Lower leg skin (tissue), 4 donors: ENCODE measurements around the gene BIRC2. TPM values are rescaled to one million over a fixed set of nuclear protein-coding genes. Genes with fewer than 3 reads are reported as not detected.
"Not testable (repeated sequence)": the region's sequence is repeated elsewhere in the genome, so short reads cannot be mapped to it uniquely, and the experiment has no call there.

Source experiments
- DNase-seq, 2 donors: peaks; one replicate each; pipeline ENCODE4 v3.0.0-alpha.2; 2019; ENCODE audit warnings: low spot score in 2 of 2
- H3K4me3 ChIP-seq: fragments of 200-600 bp; sonication (generic); 2 replicates; pipeline ENCODE4 v1.5.1; 2017; ENCODE audit warnings: mild to moderate bottlenecking, low read depth; ENCODE audit not compliant: poor library complexity, severe bottlenecking
- POLR2A ChIP-seq, 2 donors: fragments of 450-650 bp; IDR thresholded peaks; one replicate each; pipeline ENCODE4 v1.6.1; 2016 to 2017; ENCODE audit warnings: antibody characterized with exemption in 2 of 2, mild to moderate bottlenecking in 1 of 2, moderate library complexity in 1 of 2
- WGBS, 2 donors: methylation state at CpG; one replicate each; pipeline ENCODE4 v1.1.5; 2018; 5-methylcytosine and 5-hydroxymethylcytosine counted together
- intact Hi-C: fragments of 100-400 bp; cut with DNase I; formaldehyde crosslinking; loops from one replicate; pipeline ENCODE4 v1.15.0; 2023; ENCODE audit warnings: low total_unique reads
- total RNA-seq, 4 donors: library from RNA; depleted of rRNA; stranded (reverse); fragments of >200 nt; gene quantifications; one replicate each; pipeline ENCODE4 v1.1.0, GENCODE V29; 2016
- TF ChIP-seq, protein P1 (sequence below), 3 donors: fragments of 450-650 bp; IDR thresholded peaks; one replicate each; pipeline ENCODE4 v1.5.1; 2016; ENCODE audit warnings: antibody characterized with exemption in 3 of 3, mild to moderate bottlenecking in 3 of 3, moderate library complexity in 2 of 3

Gene BIRC2
- total RNA-seq, 4 donors from 2014 or later: 39.3 to 49.3 (median 42.5) TPM

DNA sequence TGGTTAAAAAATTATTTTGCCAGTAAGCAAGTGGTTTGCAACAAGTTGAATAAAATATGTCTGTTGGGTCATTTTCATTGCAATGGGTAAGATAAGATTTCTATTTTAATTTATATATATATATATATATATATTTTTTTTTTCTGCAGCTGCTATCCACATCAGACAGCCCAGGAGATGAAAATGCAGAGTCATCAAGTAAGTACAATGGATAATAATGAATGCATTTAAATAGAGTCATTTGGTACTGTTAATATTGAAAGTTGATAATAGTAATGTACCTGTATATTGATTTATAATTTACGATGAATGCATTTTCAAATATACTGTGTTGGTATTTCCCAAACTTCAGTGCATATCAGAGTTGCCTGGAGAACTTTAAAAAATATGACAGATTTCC, 18.3 kb upstream of the BIRC2 start:
- intact Hi-C loops: no loop called here
- no peak for DNase-seq
- 95% methylated on average over 1 of the region's 1 CpG for WGBS, 2 donors
- TF ChIP-seq POLR2A (IDR thresholded peaks at IDR 0.05): no peak
- TF ChIP-seq, protein P1, sequence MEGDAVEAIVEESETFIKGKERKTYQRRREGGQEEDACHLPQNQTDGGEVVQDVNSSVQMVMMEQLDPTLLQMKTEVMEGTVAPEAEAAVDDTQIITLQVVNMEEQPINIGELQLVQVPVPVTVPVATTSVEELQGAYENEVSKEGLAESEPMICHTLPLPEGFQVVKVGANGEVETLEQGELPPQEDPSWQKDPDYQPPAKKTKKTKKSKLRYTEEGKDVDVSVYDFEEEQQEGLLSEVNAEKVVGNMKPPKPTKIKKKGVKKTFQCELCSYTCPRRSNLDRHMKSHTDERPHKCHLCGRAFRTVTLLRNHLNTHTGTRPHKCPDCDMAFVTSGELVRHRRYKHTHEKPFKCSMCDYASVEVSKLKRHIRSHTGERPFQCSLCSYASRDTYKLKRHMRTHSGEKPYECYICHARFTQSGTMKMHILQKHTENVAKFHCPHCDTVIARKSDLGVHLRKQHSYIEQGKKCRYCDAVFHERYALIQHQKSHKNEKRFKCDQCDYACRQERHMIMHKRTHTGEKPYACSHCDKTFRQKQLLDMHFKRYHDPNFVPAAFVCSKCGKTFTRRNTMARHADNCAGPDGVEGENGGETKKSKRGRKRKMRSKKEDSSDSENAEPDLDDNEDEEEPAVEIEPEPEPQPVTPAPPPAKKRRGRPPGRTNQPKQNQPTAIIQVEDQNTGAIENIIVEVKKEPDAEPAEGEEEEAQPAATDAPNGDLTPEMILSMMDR (IDR thresholded peaks at IDR 0.05): no peak
- H3K4me3 ChIP-seq: no peak overlapping the region

DNA sequence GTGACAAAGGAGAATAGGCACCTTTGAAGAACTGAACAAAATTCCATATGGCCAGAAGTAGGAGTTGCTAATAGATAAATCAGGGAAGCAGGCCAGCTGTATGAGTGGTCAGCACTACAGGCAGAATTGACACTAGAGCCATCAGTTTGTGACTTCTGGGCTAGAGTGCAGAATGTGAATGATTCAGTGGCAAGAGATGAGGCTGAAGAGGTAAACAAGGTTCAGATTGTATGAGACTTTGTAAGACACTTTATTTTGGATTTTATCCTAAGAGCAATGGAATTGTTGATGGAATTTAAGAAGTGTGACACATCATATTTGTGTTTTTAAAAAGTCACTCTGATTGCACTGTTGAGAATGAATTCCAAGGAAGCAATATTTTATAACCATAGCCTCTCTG, 16.8 kb upstream of the BIRC2 start:
- no peak for DNase-seq
- intact Hi-C loops: no loop called here
- no peak for TF ChIP-seq POLR2A (IDR thresholded peaks at IDR 0.05)
- TF ChIP-seq, protein P1 (IDR thresholded peaks at IDR 0.05): no peak
- H3K4me3 ChIP-seq: no peak overlapping the region

DNA sequence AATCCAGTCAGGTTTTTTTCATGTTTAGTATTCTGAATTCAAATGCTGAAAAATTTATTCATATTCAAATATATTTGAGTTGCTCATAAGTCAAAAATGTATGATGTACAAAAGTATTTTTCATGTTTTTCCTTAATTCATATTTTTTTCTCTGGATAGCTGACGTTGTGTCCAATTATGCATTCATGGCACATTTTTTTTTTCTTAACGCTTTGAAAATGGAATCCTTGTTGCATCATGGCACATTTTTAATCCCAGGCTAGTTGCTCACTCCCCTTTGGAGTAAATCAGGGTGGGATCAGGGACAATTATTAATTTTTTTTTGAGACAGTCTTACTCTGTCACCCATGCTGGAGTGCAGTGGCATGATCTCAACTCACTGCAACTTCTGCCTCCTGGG, 15.7 kb upstream of the BIRC2 start:
- TF ChIP-seq, protein P1 (IDR thresholded peaks at IDR 0.05): no peak
- TF ChIP-seq POLR2A (IDR thresholded peaks at IDR 0.05): no peak
- DNase-seq: no peak
- intact Hi-C loops: no loop called here
- 83 to 84% methylated on average over 2 of the region's 2 CpGs for WGBS, 2 donors
- H3K4me3 ChIP-seq: no peak overlapping the region

DNA sequence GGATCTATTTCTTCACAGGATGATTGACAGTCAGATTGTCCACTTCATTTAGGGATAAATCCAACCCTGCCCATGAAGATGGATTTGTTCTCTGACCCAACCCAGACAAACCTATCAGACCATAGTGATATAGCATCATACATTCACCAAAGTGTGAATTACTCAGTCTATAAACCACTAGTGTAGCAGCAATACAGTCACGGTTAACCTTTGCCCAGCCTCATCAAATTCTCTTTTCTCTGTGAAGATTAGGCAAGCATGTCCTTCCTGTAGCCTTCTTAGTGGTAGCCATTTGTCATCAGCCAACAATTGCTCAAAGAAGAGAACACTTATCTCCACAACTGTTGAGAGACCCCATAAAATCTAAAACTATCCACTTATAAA, 14.4 kb upstream of the BIRC2 start:
- DNase-seq: no peak
- H3K4me3 ChIP-seq: no peak overlapping the region
- intact Hi-C loops: no loop called here
- 68 to 84% methylated on average over 1 of the region's 1 CpG for WGBS, 2 donors
- no peak for TF ChIP-seq POLR2A (IDR thresholded peaks at IDR 0.05)
- TF ChIP-seq, protein P1 (IDR thresholded peaks at IDR 0.05): no peak

DNA sequence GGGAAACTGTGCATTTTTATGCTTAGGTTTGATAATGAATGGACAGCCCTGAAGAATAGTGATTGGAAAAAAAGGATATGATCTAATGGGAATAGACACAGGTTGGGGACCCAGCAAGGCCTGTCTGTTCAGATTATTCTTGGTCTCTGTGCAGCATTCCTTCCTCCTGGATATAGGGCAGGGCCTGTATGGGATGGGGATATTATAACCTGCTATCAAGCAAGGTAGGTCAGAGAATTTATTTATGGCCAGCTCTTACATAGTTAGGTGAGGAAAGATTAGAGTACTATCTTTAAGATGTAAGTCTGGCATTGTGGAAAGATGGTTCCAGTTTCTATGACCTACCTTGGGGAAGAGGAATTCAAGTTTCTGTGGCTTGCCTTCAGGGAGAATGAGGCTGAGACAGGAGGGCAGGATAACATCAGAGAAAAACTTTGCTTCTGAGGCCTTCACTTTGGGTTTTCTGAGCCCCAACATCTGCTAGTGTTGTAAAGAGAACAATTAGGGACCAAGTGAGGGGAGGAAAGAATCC, 8.5 kb upstream of the BIRC2 start:
- no peak overlapping the region for H3K4me3 ChIP-seq
- no peak for DNase-seq
- TF ChIP-seq, protein P1 (IDR thresholded peaks at IDR 0.05): no peak
- TF ChIP-seq POLR2A (IDR thresholded peaks at IDR 0.05): no peak
- intact Hi-C loops: no loop called here

DNA sequence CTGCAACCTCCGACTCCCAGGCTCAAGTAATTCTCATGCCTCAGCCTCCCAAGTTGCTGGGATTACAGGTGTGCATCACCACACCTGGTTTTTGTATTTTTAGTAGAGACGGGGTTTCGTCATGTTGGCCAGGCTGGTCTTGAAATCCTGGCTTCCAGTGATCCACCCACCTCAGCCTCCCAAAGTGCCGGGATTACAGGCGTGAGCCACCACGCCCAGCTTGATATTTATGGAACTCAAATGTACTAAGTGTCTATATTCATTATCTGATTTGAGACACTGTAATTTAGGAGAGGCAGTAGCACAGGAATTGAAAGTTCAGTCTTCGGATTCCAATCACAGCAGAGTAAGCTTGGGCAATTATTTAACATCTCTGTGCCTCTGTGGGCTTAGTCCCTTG, 5.7 kb upstream of the BIRC2 start:
- not testable (repeated sequence) for H3K4me3 ChIP-seq, DNase-seq
- intact Hi-C loops: loop anchor here (5.0 to 10.0 kb wide), 2 partner anchors 57 to 151 kb away; no protein-coding TSS in a partner anchor
- WGBS, 2 donors: 73 to 75% methylated on average over 7 of the region's 7 CpGs
